ENCODE data around the gene NUAK1. TPM values are rescaled to one million over a fixed set of nuclear protein-coding genes. Genes with fewer than 3 reads are reported as not detected.

The NUAK1 gene
- total RNA-seq, 1 experiment from 2014 or later, result 10.1 TPM

GRCh38 chr12:106149096-106149784, 10.5 kb upstream of the NUAK1 start:
- peaks cover 16 to 24% of the 10 kb centered on the region in 2 experiments for H3K4me1 Mint-ChIP-seq
- H3K79me2 ChIP-seq (ENCODE audit: insufficient read depth, low read length), result no peaks in the 10 kb centered on the region
- WGBS (ENCODE audit: extremely low coverage, insufficient read length, low lambda C conversion rate), result no CpG with 5 or more reads among the region's 10 CpGs
- no peak overlapping the region for H3K4me3 Mint-ChIP-seq
- H4K91ac ChIP-seq (ENCODE audit: insufficient read length, low read depth, low read length), result no peak overlapping the region
- H2BK120ac ChIP-seq (ENCODE audit: low read depth, low read length, poor library complexity, severe bottlenecking), result no peak overlapping the region
- H2BK20ac ChIP-seq (ENCODE audit: low read depth, low read length, poor library complexity, severe bottlenecking), result no peak overlapping the region
- no peak overlapping the region for H3K27ac ChIP-seq (ENCODE audit: insufficient read length, low read depth, low read length)
- H2BK12ac ChIP-seq (ENCODE audit: insufficient read length, low read depth, low read length), result no peak overlapping the region
- H2AFZ ChIP-seq (ENCODE audit: low read length), result no peak overlapping the region
- H2BK5ac ChIP-seq (ENCODE audit: insufficient read length, low read length), result no peak overlapping the region
- H3K14ac ChIP-seq (ENCODE audit: insufficient read depth, low read length), result no peak overlapping the region
- no peaks in the 10 kb centered on the region for H3K9me3 Mint-ChIP-seq
- H3K36me3 Mint-ChIP-seq (ENCODE audit: insufficient read depth in 1 of 3, low read depth in 3 of 3), result no peaks in the 10 kb centered on the region
- no peak overlapping the region for H3K9ac ChIP-seq (ENCODE audit: extremely low read depth, insufficient read length, low read length)
- H2AK5ac ChIP-seq (ENCODE audit: insufficient read length, low read length), result no peak overlapping the region
- no peaks in the 10 kb centered on the region for H3K27me3 ChIP-seq (ENCODE audit: insufficient read depth, low read length)
- H4K8ac ChIP-seq (replicated peaks; ENCODE audit: insufficient read length, low read depth, low read length), result no peak overlapping the region
- H4K20me1 ChIP-seq (ENCODE audit: control insufficient read depth, insufficient read depth, insufficient read length), result no peaks in the 10 kb centered on the region
- no peak overlapping the region for H3K27ac Mint-ChIP-seq
- H3K4me2 ChIP-seq (ENCODE audit: insufficient read depth, insufficient read length, low read length), result no peak overlapping the region
- no peak overlapping the region for H3K4ac ChIP-seq (ENCODE audit: low read depth, low read length)
- no peak overlapping the region for H3K56ac ChIP-seq (ENCODE audit: insufficient read length, low read depth, low read length)
- H3K27me3 Mint-ChIP-seq (ENCODE audit: low read depth), result no peaks in the 10 kb centered on the region
- H3K4me1 ChIP-seq (ENCODE audit: insufficient read depth, low read length), result no peaks in the 10 kb centered on the region
- H3K9me3 ChIP-seq (ENCODE audit: control insufficient read depth, low read depth, low read length), result no peaks in the 10 kb centered on the region
- H3K23ac ChIP-seq (ENCODE audit: insufficient read length, low read depth, low read length), result no peak overlapping the region
- no peak overlapping the region for H3K18ac ChIP-seq (ENCODE audit: insufficient read length, low read depth, low read length)
- peak; percentile 71 for TF ChIP-seq CTCF (conservative IDR thresholded peaks at IDR 0.05)
- H3T11ph ChIP-seq (ENCODE audit: low read length), result no peak overlapping the region
- H2BK15ac ChIP-seq (ENCODE audit: low read depth, low read length), result no peak overlapping the region
- no peaks in the 10 kb centered on the region for H3K23me2 ChIP-seq (ENCODE audit: insufficient read length, low read depth, low read length, poor library complexity, severe bottlenecking)
- no peaks in the 10 kb centered on the region for H3K79me1 ChIP-seq (ENCODE audit: insufficient read depth, low read depth, low read length, poor library complexity, severe bottlenecking)
- peak; percentile 58 for DNase-seq
- no peak overlapping the region for H4K5ac ChIP-seq (ENCODE audit: insufficient read length, low read depth, low read length)

All from H9 (cell line).